ENCODE data around the gene DBI. TPM values are rescaled to one million over a fixed set of nuclear protein-coding genes. Genes with fewer than 3 reads are reported as not detected.

Gene DBI
- total and polyA plus RNA-seq, 2 of the 13 experiments (the other 11 are each of a cell fraction or from before 2014, with no cell fraction given) = 330 to 659 TPM

DNA sequence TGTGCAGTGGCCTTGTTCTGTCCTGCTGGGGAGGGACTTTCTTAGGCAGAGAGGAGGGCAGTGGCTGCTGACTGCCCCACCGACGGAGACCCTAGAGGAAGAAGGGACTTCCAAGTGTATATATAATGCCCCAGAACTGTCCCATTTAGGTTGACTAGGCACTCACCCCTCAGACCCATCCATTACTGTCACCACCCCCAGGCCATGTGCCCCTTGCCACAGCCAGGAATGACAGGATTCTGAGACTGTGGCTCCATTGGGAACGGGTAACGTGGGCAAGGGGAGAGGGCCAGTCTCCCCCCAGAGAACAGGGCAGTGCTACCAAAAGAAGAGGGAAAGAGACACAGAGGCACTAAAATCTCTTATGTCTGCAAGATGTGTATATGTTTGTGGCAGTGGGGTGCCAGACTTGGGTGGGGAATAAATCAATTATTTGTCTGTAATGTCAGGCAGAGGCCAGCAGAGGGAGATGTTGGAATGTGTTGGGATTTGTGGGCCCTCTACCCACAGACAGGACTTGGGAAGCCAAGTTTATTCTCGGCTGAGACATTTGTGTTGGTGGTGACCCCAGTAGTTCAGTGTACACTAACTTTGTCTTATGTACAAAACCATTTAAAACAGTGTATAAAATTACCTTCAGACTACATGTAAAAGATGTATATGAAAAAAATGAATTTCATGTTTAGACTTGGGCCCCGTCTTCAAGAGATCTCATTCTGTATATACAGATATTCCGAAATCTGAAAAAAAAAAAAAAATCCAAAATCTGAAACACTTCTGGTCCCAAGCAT, 40.8 kb downstream of the DBI start:
- CTCF ChIA-PET (ENCODE audit: low intra/inter-chr PET ratio, low total read pairs) = interaction anchor here (1.5 to 6.1 kb wide), 2 partner anchors 68 to 252 kb away, joined by 6 to 159 read pairs; no protein-coding TSS in a partner anchor
- Histone ChIP-seq H3K9me3 (ENCODE audit: low read length) (no peaks in the 10 kb centered on the region), H4K20me1 (ENCODE audit: insufficient read depth, low read length) (no peaks in the 10 kb centered on the region), H3K36me3 (replicated peaks in 1 of 2; ENCODE audit: control insufficient read depth in 1 of 2, insufficient read depth in 2 of 2, low read length in 2 of 2) (no peaks in the 10 kb centered on the region), H3K4me3 (replicated peaks in 1 of 3; ENCODE audit: insufficient read depth in 1 of 3, low read depth in 2 of 3, low read length in 3 of 3) (no peak overlapping the region), H3K4me1 (ENCODE audit: insufficient read depth, low read length) (peaks cover 32% of the 10 kb centered on the region), H3K79me2 (ENCODE audit: insufficient read depth, low read length) (no peaks in the 10 kb centered on the region), H3K9ac (ENCODE audit: insufficient read depth, low read depth, low read length) (no peak overlapping the region), H3K27ac (ENCODE audit: extremely low read length, insufficient read depth, low read length) (no peak overlapping the region), H3K27me3 (ENCODE audit: control insufficient read depth in 1 of 2, insufficient read depth in 2 of 2, low read length in 2 of 2) (no peaks in the 10 kb centered on the region), H3K4me2 (ENCODE audit: low read depth, low read length) (peak overlapping the region; percentile 34; the same call in 1 of the 2 replicates), H2AFZ (ENCODE audit: low read length) (no peak overlapping the region)
- POLR2A ChIA-PET = interaction anchor here (0.9 kb wide), 1 partner anchor 69 kb away, joined by 3 read pairs; no protein-coding TSS in a partner anchor
- peak; percentile 84 for ATAC-seq
- in situ Hi-C loops (cut with HindIII; ENCODE audit: extremely low pct_ligation_motif_present, low pct_unique_long_range_greater_than_20kb) = loop anchor here (5.0 kb wide), 2 partner anchors 70 to 255 kb away; no protein-coding TSS in a partner anchor
- intact Hi-C loops (cut with micrococcal nuclease; ENCODE audit: unreplicated experiment) = loop anchor here (1.0 kb wide), 2 partner anchors 69 to 253 kb away; no protein-coding TSS in a partner anchor
- DNase-seq (ENCODE audit: low spot score) = peak; percentile 73
- no TSS peak for BruUV-seq (replicated peaks)
- 43% methylated on average over 7 of the region's 7 CpGs for WGBS (ENCODE audit: low lambda C conversion rate)
- FAIRE-seq = peak; percentile 54
- TF ChIP-seq, protein P1, sequence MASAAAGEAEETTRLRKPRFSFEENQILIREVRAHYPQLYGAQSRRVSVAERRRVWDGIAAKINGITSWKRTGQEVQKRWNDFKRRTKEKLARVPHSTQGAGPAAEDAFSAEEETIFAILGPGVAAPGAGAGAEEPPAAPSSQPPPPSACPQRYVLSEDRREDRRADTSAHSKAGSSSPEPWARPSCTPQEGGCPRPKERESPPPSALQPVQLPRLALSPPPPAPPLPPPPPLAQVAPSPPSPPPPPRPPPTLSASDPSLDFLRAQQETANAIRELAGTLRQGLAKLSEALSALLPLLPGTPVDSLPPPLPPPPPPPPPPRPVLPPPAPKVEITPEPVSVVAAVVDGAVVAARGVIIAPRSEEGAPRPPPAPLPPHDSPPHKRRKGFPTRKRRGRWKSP (CRISPR knock-in tag; IDR thresholded peaks at IDR 0.05) = 0 out of 2 replicates have a peak, but pooled peaks have one; percentile 44
- TF ChIP-seq STAT5B (CRISPR knock-in tag; IDR thresholded peaks at IDR 0.05) = no peak
- no peak for TF ChIP-seq ZNF260 (CRISPR knock-in tag; IDR thresholded peaks at IDR 0.05; ENCODE audit: borderline replicate concordance, low read depth)
- peak; percentile 46; the same call in 1 of the 2 replicates for TF ChIP-seq ZFX (CRISPR knock-in tag; IDR thresholded peaks at IDR 0.05; ENCODE audit: low read depth)
- TF ChIP-seq ATF6 (CRISPR knock-in tag; conservative IDR thresholded peaks at IDR 0.05) = no peak
- TF ChIP-seq, protein P2, sequence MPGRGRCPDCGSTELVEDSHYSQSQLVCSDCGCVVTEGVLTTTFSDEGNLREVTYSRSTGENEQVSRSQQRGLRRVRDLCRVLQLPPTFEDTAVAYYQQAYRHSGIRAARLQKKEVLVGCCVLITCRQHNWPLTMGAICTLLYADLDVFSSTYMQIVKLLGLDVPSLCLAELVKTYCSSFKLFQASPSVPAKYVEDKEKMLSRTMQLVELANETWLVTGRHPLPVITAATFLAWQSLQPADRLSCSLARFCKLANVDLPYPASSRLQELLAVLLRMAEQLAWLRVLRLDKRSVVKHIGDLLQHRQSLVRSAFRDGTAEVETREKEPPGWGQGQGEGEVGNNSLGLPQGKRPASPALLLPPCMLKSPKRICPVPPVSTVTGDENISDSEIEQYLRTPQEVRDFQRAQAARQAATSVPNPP (CRISPR knock-in tag; IDR thresholded peaks at IDR 0.05) = no peak
- TF ChIP-seq, protein P3, sequence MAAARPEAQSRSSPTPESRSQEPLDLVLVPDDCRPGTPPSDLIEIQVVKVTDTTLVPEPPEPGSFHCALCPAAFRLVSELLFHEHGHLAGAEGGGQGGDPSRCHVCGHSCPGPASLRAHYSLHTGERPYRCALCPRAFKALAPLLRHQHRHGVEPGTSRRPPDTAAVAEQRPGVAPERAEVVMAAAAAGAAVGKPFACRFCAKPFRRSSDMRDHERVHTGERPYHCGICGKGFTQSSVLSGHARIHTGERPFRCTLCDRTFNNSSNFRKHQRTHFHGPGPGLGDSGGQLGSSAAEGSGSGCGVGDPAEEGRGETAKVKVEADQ (CRISPR knock-in tag; IDR thresholded peaks at IDR 0.05; ENCODE audit: borderline replicate concordance) = 0 out of 2 replicates have a peak, but pooled peaks have one; percentile 31
- TF ChIP-seq REL (CRISPR knock-in tag; conservative IDR thresholded peaks at IDR 0.05) = no peak; the same call in 1 of the 2 replicates
- TF ChIP-seq, protein P4, sequence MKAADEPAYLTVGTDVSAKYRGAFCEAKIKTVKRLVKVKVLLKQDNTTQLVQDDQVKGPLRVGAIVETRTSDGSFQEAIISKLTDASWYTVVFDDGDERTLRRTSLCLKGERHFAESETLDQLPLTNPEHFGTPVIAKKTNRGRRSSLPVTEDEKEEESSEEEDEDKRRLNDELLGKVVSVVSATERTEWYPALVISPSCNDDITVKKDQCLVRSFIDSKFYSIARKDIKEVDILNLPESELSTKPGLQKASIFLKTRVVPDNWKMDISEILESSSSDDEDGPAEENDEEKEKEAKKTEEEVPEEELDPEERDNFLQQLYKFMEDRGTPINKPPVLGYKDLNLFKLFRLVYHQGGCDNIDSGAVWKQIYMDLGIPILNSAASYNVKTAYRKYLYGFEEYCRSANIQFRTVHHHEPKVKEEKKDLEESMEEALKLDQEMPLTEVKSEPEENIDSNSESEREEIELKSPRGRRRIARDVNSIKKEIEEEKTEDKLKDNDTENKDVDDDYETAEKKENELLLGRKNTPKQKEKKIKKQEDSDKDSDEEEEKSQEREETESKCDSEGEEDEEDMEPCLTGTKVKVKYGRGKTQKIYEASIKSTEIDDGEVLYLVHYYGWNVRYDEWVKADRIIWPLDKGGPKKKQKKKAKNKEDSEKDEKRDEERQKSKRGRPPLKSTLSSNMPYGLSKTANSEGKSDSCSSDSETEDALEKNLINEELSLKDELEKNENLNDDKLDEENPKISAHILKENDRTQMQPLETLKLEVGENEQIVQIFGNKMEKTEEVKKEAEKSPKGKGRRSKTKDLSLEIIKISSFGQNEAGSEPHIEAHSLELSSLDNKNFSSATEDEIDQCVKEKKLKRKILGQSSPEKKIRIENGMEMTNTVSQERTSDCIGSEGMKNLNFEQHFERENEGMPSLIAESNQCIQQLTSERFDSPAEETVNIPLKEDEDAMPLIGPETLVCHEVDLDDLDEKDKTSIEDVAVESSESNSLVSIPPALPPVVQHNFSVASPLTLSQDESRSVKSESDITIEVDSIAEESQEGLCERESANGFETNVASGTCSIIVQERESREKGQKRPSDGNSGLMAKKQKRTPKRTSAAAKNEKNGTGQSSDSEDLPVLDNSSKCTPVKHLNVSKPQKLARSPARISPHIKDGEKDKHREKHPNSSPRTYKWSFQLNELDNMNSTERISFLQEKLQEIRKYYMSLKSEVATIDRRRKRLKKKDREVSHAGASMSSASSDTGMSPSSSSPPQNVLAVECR (CRISPR knock-in tag; IDR thresholded peaks at IDR 0.05; ENCODE audit: borderline replicate concordance) = no peak
- no peak for TF ChIP-seq TOE1 (CRISPR knock-in tag; IDR thresholded peaks at IDR 0.05)

All from HepG2 (cell line).